Endometrial microvascular endothelial cells (primary cell): ENCODE measurements around the gene SLC34A2. TPM values are rescaled to one million over a fixed set of nuclear protein-coding genes. Genes with fewer than 3 reads are reported as not detected.
"Not testable (repeated sequence)": the region's sequence is repeated elsewhere in the genome, so short reads cannot be mapped to it uniquely, and the experiment has no call there.

Source experiments
- in situ Hi-C: cut with HindIII; loops from 2 replicates; pipeline ENCODE4 v1.10.0; 2017; ENCODE audit warnings: low sequenced_read_pairs, low pct_unique_long_range_greater_than_20kb; ENCODE audit errors: inconsistent ontology term
- total RNA-seq: library from RNA; depleted of rRNA; stranded (reverse); fragments of >200 nt; gene quantifications from one replicate; pipeline ENCODE4 v1.2.3, GENCODE V29; 2015; ENCODE audit errors: inconsistent ontology term

Gene SLC34A2
- total RNA-seq, 1 donor from 2014 or later, result not detected

- in situ Hi-C loops, result no loop called here
These were observed 2.7 kb downstream of the SLC34A2 start for GRCh38 chr4:25658357-25658771.

GRCh38 chr4:25658777-25659176 lies 3.1 kb downstream of the SLC34A2 start:
- in situ Hi-C loops, result no loop called here

DNA sequence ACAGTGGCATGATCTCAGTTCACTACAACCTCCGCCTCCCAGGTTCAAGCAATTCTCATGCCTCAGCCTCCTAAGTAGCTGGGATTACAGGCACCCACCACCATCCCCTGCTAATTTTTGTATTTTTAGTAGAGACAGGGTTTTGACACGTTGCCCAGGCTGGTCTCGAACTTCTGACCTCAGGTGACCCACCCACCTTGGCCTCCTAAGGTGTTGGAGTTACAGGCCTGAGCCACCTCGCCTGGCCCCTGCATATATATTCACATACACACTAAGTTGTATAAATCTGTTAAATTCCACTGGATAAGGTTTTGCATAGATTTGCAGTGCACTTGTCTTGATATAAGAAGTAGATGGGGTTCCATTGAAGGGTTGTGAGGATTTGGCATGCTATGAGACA lies 5.8 kb downstream of the SLC34A2 start:
- in situ Hi-C loops, result not testable (repeated sequence)

DNA sequence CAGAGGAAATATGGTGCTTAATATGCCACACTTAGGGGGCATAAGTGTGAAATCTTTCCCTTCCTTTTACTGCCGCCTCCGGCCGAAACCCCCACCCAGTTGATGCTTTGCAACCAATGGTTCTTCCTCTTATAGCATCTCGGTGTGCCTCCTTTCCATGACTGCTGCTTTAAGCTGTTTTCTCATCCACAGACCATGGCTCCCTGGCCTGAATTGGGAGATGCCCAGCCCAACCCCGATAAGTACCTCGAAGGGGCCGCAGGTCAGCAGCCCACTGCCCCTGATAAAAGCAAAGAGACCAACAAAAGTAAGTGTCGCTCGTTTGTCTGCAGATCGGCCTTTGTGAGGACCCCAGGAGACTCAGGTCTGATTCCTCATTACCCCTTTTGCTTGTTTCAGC lies 6.7 kb downstream of the SLC34A2 start:
- in situ Hi-C loops, result no loop called here

- in situ Hi-C loops, result no loop called here
These were observed 8.1 kb downstream of the SLC34A2 start for GRCh38 chr4:25663781-25664180.

DNA sequence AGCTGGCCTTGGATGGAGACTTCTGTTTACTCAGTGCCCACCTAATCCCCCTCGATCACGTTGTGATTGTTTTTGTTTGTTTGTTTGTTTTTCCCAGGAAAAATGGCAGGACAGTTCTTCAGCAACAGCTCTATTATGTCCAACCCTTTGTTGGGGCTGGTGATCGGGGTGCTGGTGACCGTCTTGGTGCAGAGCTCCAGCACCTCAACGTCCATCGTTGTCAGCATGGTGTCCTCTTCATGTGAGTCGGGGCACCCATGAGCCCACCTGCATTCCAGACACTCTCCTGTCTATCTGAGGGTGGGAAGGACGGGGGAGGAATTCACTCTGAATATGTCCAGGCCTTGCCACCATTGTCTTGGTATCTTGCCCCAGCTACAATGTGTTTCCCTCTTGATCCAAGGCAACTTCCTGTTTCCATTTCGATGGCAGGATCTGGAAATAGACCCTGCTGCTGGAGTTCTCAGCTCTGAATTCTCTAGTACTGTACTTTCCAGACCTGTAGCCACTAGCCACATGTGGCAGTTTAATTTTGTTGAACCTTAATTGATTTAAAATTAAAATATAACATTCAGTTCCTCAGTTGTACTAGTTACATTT lies 10.5 kb downstream of the SLC34A2 start:
- in situ Hi-C loops, result no loop called here

DNA sequence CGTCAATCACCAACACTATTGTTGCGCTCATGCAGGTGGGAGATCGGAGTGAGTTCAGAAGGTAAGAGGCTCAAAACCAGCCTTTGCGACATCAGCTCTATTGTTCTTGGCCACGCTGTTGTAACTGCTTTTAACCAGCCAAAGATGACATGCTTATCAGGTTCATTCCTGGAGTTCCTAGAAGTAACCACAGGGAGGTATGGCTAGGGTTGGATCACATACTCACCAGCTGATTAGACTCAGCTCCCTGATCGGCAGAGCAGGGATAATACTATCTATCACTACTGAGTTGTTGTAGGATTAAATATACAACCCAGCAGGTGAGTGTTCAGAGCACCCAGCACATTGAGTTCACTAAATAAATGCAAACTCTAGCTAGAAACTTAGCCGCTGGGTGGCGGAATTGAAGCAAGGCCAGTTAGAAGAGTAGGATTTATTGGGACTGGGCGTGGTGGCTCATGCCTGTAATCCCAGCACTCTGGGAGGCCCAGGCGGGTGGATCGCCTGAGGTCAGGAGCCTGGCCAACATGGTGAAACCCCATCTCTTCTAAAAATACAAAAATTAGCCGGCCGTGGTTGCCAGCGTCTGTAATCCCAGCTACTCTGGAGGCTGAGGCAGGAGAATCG lies 12.4 kb downstream of the SLC34A2 start:
- in situ Hi-C loops, result no loop called here

DNA sequence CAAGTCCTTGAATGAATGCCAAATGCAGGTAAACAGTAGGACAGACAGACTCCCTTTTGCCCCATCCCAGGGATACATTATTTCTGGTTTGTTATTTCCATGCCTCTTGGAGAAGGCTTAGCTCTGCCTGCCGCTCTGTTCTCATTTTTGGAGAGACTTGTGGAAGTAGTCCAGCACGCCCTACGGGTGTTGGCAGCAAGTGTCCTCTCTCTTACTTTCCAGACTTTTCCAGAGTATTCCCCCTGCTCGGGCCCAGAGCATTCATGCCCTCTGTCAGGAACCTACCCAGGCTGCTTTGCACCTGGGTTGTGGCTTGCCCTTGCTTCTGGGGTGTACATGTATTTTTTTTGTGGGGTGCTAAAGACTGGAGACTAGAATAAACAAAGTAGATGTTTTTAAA lies 15.3 kb downstream of the SLC34A2 start:
- in situ Hi-C loops, result no loop called here

DNA sequence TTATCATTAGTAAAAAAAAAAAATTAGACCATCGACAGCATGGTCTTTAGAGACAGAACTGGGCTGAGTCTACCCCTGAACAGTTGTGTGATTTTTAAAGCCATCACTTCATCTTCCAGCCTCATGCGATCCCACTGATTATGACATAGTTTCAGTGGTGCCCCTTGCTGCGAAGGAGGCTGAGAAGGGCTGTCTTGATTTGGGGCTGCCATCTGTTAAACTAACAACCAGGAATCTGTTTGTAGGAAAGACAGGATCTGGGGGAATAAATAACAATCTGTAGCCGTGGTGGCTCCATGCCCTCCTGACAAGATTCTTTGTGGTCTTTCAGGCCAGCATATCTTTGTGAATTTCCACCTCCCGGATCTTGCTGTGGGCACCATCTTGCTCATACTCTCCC lies 17.1 kb downstream of the SLC34A2 start:
- in situ Hi-C loops, result no loop called here

GRCh38 chr4:25674386-25674785 lies 18.7 kb downstream of the SLC34A2 start:
- in situ Hi-C loops, result no loop called here

- in situ Hi-C loops, result no loop called here
These were observed 20.6 kb downstream of the SLC34A2 start for GRCh38 chr4:25676221-25676620.

GRCh38 chr4:25677157-25677556 lies 21.5 kb downstream of the SLC34A2 start:
- in situ Hi-C loops, result no loop called here

DNA sequence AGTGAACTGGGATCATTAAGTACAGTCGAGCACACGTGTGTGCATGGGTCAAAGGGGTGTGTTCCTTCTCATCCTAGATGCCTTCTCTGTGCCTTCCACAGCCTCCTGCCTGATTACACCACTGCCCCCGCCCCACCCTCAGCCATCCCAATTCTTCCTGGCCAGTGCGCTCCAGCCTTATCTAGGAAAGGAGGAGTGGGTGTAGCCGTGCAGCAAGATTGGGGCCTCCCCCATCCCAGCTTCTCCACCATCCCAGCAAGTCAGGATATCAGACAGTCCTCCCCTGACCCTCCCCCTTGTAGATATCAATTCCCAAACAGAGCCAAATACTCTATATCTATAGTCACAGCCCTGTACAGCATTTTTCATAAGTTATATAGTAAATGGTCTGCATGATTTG lies 22.3 kb downstream of the SLC34A2 start:
- in situ Hi-C loops, result no loop called here

GRCh38 chr4:25687773-25688172 lies 32.1 kb downstream of the SLC34A2 start:
- in situ Hi-C loops, result no loop called here

- in situ Hi-C loops, result no loop called here
These were observed 38.8 kb downstream of the SLC34A2 start for GRCh38 chr4:25694466-25694865.

- in situ Hi-C loops, result no loop called here
These were observed 40.8 kb downstream of the SLC34A2 start for GRCh38 chr4:25696409-25696808.

- in situ Hi-C loops, result no loop called here
These were observed 41.9 kb downstream of the SLC34A2 start for GRCh38 chr4:25697516-25697915.

GRCh38 chr4:25700661-25701060 lies 45.0 kb downstream of the SLC34A2 start:
- in situ Hi-C loops, result no loop called here

GRCh38 chr4:25702848-25703247 lies 47.2 kb downstream of the SLC34A2 start:
- in situ Hi-C loops, result no loop called here

DNA sequence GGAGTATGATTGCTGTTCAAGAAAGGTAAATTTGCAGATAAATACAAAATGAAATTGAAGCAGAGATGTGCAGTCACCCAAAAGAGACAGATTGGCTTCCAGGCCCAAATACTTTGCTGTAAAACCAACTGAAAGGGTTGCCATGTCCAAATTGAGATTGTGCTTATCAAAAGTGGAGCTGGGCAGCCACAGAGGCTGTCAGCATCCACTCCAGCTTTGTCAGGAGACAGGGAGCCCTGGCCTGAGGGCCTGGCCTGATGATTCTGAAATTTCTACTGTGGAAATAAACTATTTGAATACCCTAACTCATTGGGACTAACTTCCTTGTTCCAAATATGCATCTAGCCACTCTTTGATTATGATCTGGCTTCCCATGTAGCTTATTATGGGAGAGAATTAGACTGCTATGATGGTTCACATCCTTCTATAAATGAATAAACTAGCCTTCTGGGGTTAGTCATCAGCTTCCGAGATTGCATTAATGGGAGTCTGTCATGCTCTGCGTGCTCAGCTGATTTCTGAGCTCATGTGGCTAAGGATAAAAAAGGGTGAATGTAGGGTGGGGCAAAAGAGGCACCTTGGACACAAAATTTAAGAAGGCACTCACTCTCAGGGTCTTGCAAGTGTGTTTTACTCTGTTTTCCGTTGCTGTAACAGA lies 48.2 kb downstream of the SLC34A2 start:
- in situ Hi-C loops, result no loop called here
